Heart left ventricle (tissue), 16 donors: ENCODE measurements around the gene TMEM204. TPM values are rescaled to one million over a fixed set of nuclear protein-coding genes. Genes with fewer than 3 reads are reported as not detected.

Experiments
- ATAC-seq, 4 donors: fragments of 200-7000 bp; cut with Tn5 transposase; one replicate each; pipeline ENCODE4 v1.9.1; 2020 to 2022; ENCODE audit warnings: moderate library complexity in 4 of 4, mild to moderate bottlenecking in 3 of 4, moderate number of reproducible peaks in 1 of 4
- DNase-seq, 5 donors: peaks; one replicate each; pipeline ENCODE4 v3.0.0-alpha.2; 2020
- H3K27ac ChIP-seq, 12 donors: fragments of 200-600 bp; sonication (generic) in 4 of 12; one replicate each; pipeline versions ENCODE4 v1.5.0 to v1.8.0; 2016 to 2022; ENCODE audit warnings: mild to moderate bottlenecking in 2 of 12
- H3K27me3 ChIP-seq, 9 donors: fragments of 200-600 bp; sonication (generic) in 2 of 9; one replicate each; pipeline versions ENCODE4 v1.5.1 to v1.8.0; 2016 to 2022; ENCODE audit warnings: mild to moderate bottlenecking in 3 of 9
- H3K36me3 ChIP-seq, 9 donors: fragments of 200-600 bp; sonication (generic) in 2 of 9; one replicate each; pipeline versions ENCODE4 v1.5.0 to v1.8.0; 2018 to 2022; ENCODE audit warnings: mild to moderate bottlenecking in 2 of 9
- H3K4me1 ChIP-seq, 12 donors: fragments of 200-600 bp; sonication (generic) in 4 of 12; one replicate each; pipeline versions ENCODE4 v1.5.0 to v1.8.0; 2016 to 2022; ENCODE audit warnings: mild to moderate bottlenecking in 3 of 12
- H3K4me3 ChIP-seq, 12 donors: fragments of 200-600 bp; sonication (generic) in 4 of 12; one replicate each; pipeline versions ENCODE4 v1.5.0 to v1.8.0; 2017 to 2022; ENCODE audit warnings: mild to moderate bottlenecking in 9 of 12, moderate library complexity in 4 of 12
- H3K9me3 ChIP-seq, 12 donors: fragments of 200-600 bp; sonication (generic) in 4 of 12; one replicate each; pipeline versions ENCODE4 v1.5.0 to v1.8.0; 2016 to 2022; ENCODE audit warnings: mild to moderate bottlenecking in 1 of 12
- CTCF ChIP-seq, 12 donors: fragments of 200-600 bp; sonication (generic) in 4 of 12; IDR thresholded peaks; one replicate each; pipeline versions ENCODE4 v1.5.0 to v1.8.0; 2018 to 2022; ENCODE audit warnings: antibody characterized with exemption in 12 of 12, mild to moderate bottlenecking in 5 of 12
- POLR2A ChIP-seq, 2 donors: fragments of 450-650 bp; IDR thresholded peaks; one replicate each; pipeline ENCODE4 v1.6.1; 2017; ENCODE audit warnings: antibody characterized with exemption in 2 of 2, mild to moderate bottlenecking in 2 of 2, moderate library complexity in 2 of 2
- WGBS, 4 donors: extraction: QIAGEN DNeasy Blood & Tissue Kit in 2 of 4; methylation state at CpG; one replicate each; pipeline versions ENCODE4 v1.1.5 to v1.1.7; 2013 to 2018; 5-methylcytosine and 5-hydroxymethylcytosine counted together
- intact Hi-C, 10 donors: fragments of 100-400 bp; cut with DNase I; formaldehyde crosslinking; loops; one replicate each; pipeline versions ENCODE4 v1.11.1 to v1.14.2; 2022
- polyA plus RNA-seq, 2 donors: library from polyadenylated mRNA; stranded (reverse); fragments of 200-250 nt; gene quantifications; one replicate each; pipeline ENCODE4 v1.2.3, GENCODE V29; 2013
- total RNA-seq, 9 donors: library from RNA; depleted of rRNA in 2 of 9; stranded (reverse); fragments of >200 nt in 2 of 9; fragmentation: NEBNext Ultra II Directional in 3 of 9; extraction: Animal tissue kit (Norgen Biotek cat#: 25700) in 3 of 9; gene quantifications; one replicate each; pipeline versions ENCODE4 v1.1.0 to v1.2.4, GENCODE V29; 2016 to 2023
- donor health status: ischemic (EF 13 %, LVEDD 7.1; RV severe dilation, severe dysfunction).
- donor health status: healthy with polysubstance abuse.
- donor health status: DM: no; HTN: yes; CAD: no.
- donor health status: DM: no; HTN: no; CAD: no.
- donor health status: ischemic (EF 25% LVEDD 6.9; RV normal size, moderate dysfunction).
- donor health status: ischemic (EF 25% LVEDD 5.7; RV mildly dilated, moderate dysfunction).
- donor health status: healthy.
- donor health status: DM: yes; HTN: yes; CAD: no.
- donor health status: ischemic (EF 35%, LVEDD 5.7; RV mildly dilated, moderate dysfunction).
- donor health status: nonischemic (EF 11% LVEDD 7.7; RV severe dilation, severe dysfunction).
- donor health status: DM: yes; HTN: yes; CAD: no.
- donor health status: PGD.
- donor health status: ischemic (EF 29% LVEDD 5.4; RV normal size, mild dysfunction).
- donor health status: nonischemic (EF 23%, LVEDD 6.1; RV moderate dilation, normal function).

The TMEM204 gene
- total and polyA plus RNA-seq, 11 donors, result 14.0 to 64.2 (median 20.2) TPM

GRCh38 chr16:1567988-1568387 is 34.5 kb downstream of the TMEM204 start:
- Histone ChIP-seq H3K27me3 (no peaks in the 10 kb centered on the region), H3K4me3 (no peak overlapping the region), H3K27ac (no peak overlapping the region), H3K9me3 (no peaks in the 10 kb centered on the region), H3K36me3 (peaks cover 0 to 29% (median 10%) of the 10 kb centered on the region in 9 donors), H3K4me1 (no peaks in the 10 kb centered on the region)
- 91 to 95% (median 93%) methylated on average over 12 to 13 of the region's 13 CpGs for WGBS, 4 donors
- TF ChIP-seq POLR2A (IDR thresholded peaks at IDR 0.05), result no peak
- no peak for TF ChIP-seq CTCF (IDR thresholded peaks at IDR 0.05)
- DNase-seq (no peak), ATAC-seq (no peak)
- intact Hi-C loops, result loop anchor here in 3 of 10 donors (5.0 to 10.0 kb wide), 3 partner anchors 34 to 143 kb away; partner anchors contain the start of genes TELO2 (in 2 of the 3) and UQCC4 (in 1 of the 3)

- H3K4me3 ChIP-seq, result no peak overlapping the region
- no peak for TF ChIP-seq CTCF (IDR thresholded peaks at IDR 0.05)
- TF ChIP-seq POLR2A (IDR thresholded peaks at IDR 0.05), result no peak
- H3K36me3 ChIP-seq, result peaks cover 0 to 17% (median 7%) of the 10 kb centered on the region in 9 donors
- no peak overlapping the region for H3K27ac ChIP-seq
- no peaks in the 10 kb centered on the region for H3K27me3 ChIP-seq
- 77 to 79% (median 78%) methylated on average over 7 of the region's 7 CpGs for WGBS, 4 donors
- no peaks in the 10 kb centered on the region for H3K4me1 ChIP-seq
- intact Hi-C loops, result no loop called here
- no peak for DNase-seq
- no peak for ATAC-seq
- H3K9me3 ChIP-seq, result no peaks in the 10 kb centered on the region
Observed at GRCh38 chr16:1571012-1571671, 37.7 kb downstream of the TMEM204 start.

GRCh38 chr16:1572673-1573072 is 39.2 kb downstream of the TMEM204 start:
- Histone ChIP-seq H3K27me3 (no peaks in the 10 kb centered on the region), H3K27ac (no peak overlapping the region), H3K9me3 (no peaks in the 10 kb centered on the region), H3K4me3 (no peak overlapping the region), H3K36me3 (peaks cover 0 to 23% (median 7%) of the 10 kb centered on the region in 9 donors), H3K4me1 (no peaks in the 10 kb centered on the region)
- DNase-seq (no peak), ATAC-seq (no peak)
- intact Hi-C loops, result no loop called here
- 87 to 94% (median 90%) methylated on average over 7 of the region's 7 CpGs for WGBS, 4 donors
- TF ChIP-seq POLR2A (IDR thresholded peaks at IDR 0.05) (no peak), CTCF (IDR thresholded peaks at IDR 0.05) (no peak)

GRCh38 chr16:1573301-1573700 is 39.8 kb downstream of the TMEM204 start:
- H3K27me3 ChIP-seq, result no peaks in the 10 kb centered on the region
- H3K4me3 ChIP-seq, result no peak overlapping the region

More at GRCh38 chr16:1573301-1573700, 39.8 kb downstream of the TMEM204 start:
- ATAC-seq, result no peak
- no peaks in the 10 kb centered on the region for H3K9me3 ChIP-seq
- no peaks in the 10 kb centered on the region for H3K4me1 ChIP-seq
- 87 to 89% (median 88%) methylated on average over 5 of the region's 5 CpGs for WGBS, 4 donors
- intact Hi-C loops, result no loop called here
- no peak for DNase-seq
- peaks cover 0 to 24% (median 7%) of the 10 kb centered on the region in 9 donors for H3K36me3 ChIP-seq
- TF ChIP-seq POLR2A (IDR thresholded peaks at IDR 0.05) (no peak), CTCF (IDR thresholded peaks at IDR 0.05) (no peak)
- H3K27ac ChIP-seq, result no peak overlapping the region
